OCI-LY3 (cell line): ENCODE data around the gene CHST10.

Source experiments
- H2AFZ ChIP-seq: fragments of 200-600, 300-600 bp; shearing (Covaris generic); 2 replicates; pipeline ENCODE4 v1.6.0; 2014; ENCODE audit warnings: antibody characterized with exemption, low read depth, low read length
- H3K27ac ChIP-seq: fragments of 200-600, 300-600 bp; sonication (generic); 2 replicates; pipeline ENCODE4 v1.5.1; 2014; ENCODE audit warnings: mild to moderate bottlenecking, low read length, moderate library complexity, mixed read lengths
- H3K27me3 ChIP-seq: fragments of 200-600, 300-600 bp; sonication (generic); 2 replicates; pipeline ENCODE4 v1.6.1; 2014; ENCODE audit warnings: low read depth, low read length, mixed read lengths
- H3K36me3 ChIP-seq: fragments of 200-600, 300-600 bp; sonication (generic); replicated peaks from 2 replicates; pipeline ENCODE3; 2014; ENCODE audit warnings: low read depth, low read length, mixed read lengths
- H3K4me1 ChIP-seq: fragments of 300-600, 200-600 bp; sonication (generic); 2 replicates; pipeline ENCODE4 v1.6.1; 2014; ENCODE audit warnings: low read length, mixed read lengths
- H3K4me2 ChIP-seq: fragments of 200-600, 300-600 bp; sonication (generic); 2 replicates; pipeline ENCODE4 v1.6.1; 2014; ENCODE audit warnings: low read length, mixed read lengths
- H3K4me3 ChIP-seq: fragments of 300-600, 200-600 bp; sonication (generic); 2 replicates; pipeline ENCODE4 v1.5.1; 2014; ENCODE audit warnings: antibody characterized with exemption, mild to moderate bottlenecking, low read length, moderate library complexity
- H3K79me2 ChIP-seq: fragments of 300-600, 200-600 bp; shearing (Covaris generic); 2 replicates; pipeline ENCODE4 v1.6.1; 2014; ENCODE audit warnings: mild to moderate bottlenecking, low read length, mixed read lengths
- H3K9ac ChIP-seq: fragments of 300-600, 200-600 bp; shearing (Covaris generic); 2 replicates; pipeline ENCODE4 v1.6.0; 2014; ENCODE audit warnings: mild to moderate bottlenecking, low read length, moderate library complexity
- H3K9me3 ChIP-seq: fragments of 200-600, 300-600 bp; shearing (Covaris generic); 2 replicates; pipeline ENCODE4 v1.6.1; 2014; ENCODE audit warnings: low read length, mixed read lengths; ENCODE audit not compliant: insufficient read depth
- H4K20me1 ChIP-seq: fragments of 200-600, 300-600 bp; sonication (generic); 2 replicates; pipeline ENCODE4 v1.6.1; 2016; ENCODE audit warnings: low read length, mixed read lengths; ENCODE audit not compliant: insufficient read depth
- CTCF ChIP-seq: fragments of 200-600, 300-600 bp; sonication (generic); IDR thresholded peaks from 2 replicates; pipeline ENCODE4 v1.5.1; 2014; ENCODE audit warnings: antibody characterized with exemption, low read length, low read depth
- EZH2phosphoT487 ChIP-seq: fragments of 200-600 bp; shearing (Covaris generic); IDR thresholded peaks from 2 replicates; pipeline ENCODE4 v1.6.1; 2018; ENCODE audit warnings: antibody characterized with exemption, mixed run types, low read depth

CHST10 gene

GRCh38 chr2:100422320-100423055 is 5.0 kb upstream of the CHST10 start:
- Histone ChIP-seq H3K27me3 (no peaks in the 10 kb centered on the region), H3K79me2 (no peaks in the 10 kb centered on the region), H4K20me1 (no peaks in the 10 kb centered on the region), H2AFZ (peak overlapping the region; percentile 78; the same call in 1 of the 2 replicates), H3K9ac (no peak overlapping the region), H3K27ac (no peak overlapping the region), H3K4me1 (peaks cover 15% of the 10 kb centered on the region), H3K36me3 (no peaks in the 10 kb centered on the region), H3K4me3 (no peak overlapping the region), H3K9me3 (no peaks in the 10 kb centered on the region), H3K4me2 (peak overlapping the region; percentile 39)
- TF ChIP-seq EZH2phosphoT487 (no peak), CTCF (0 out of 2 replicates have a peak, but pooled peaks have one; percentile 10)

GRCh38 chr2:100419915-100420314 is 2.4 kb upstream of the CHST10 start:
- Histone ChIP-seq H3K4me3 (no peak overlapping the region), H3K4me2 (no peak overlapping the region), H3K36me3 (no peaks in the 10 kb centered on the region), H3K27ac (no peak overlapping the region), H4K20me1 (no peaks in the 10 kb centered on the region), H3K9me3 (no peaks in the 10 kb centered on the region), H3K79me2 (peaks cover 22% of the 10 kb centered on the region), H3K4me1 (peaks cover 24% of the 10 kb centered on the region), H2AFZ (no peak overlapping the region), H3K9ac (no peak overlapping the region), H3K27me3 (no peaks in the 10 kb centered on the region)
- TF ChIP-seq EZH2phosphoT487 (no peak), CTCF (no peak)

GRCh38 chr2:100418406-100418962 is 1.0 kb upstream of the CHST10 start:
- Histone ChIP-seq H2AFZ (no peak overlapping the region), H3K36me3 (peaks cover 12% of the 10 kb centered on the region), H3K4me2 (no peak overlapping the region), H3K27me3 (no peaks in the 10 kb centered on the region), H4K20me1 (no peaks in the 10 kb centered on the region), H3K79me2 (peaks cover 25% of the 10 kb centered on the region), H3K4me1 (peaks cover 24% of the 10 kb centered on the region), H3K9ac (no peak overlapping the region), H3K4me3 (no peak overlapping the region), H3K9me3 (no peaks in the 10 kb centered on the region), H3K27ac (no peak overlapping the region)
- TF ChIP-seq CTCF (no peak), EZH2phosphoT487 (no peak)

- H3K27ac ChIP-seq = peak overlapping the region; percentile 28
- peaks cover 21% of the 10 kb centered on the region for H3K4me1 ChIP-seq
- H3K27me3 ChIP-seq = no peaks in the 10 kb centered on the region
- H3K4me2 ChIP-seq = peak overlapping the region; percentile 74
- H3K79me2 ChIP-seq = peaks cover 25% of the 10 kb centered on the region
- peaks cover 18% of the 10 kb centered on the region for H3K36me3 ChIP-seq
- no peak for TF ChIP-seq CTCF
- no peak for TF ChIP-seq EZH2phosphoT487
- H3K4me3 ChIP-seq = peak overlapping the region; percentile 86
- H2AFZ ChIP-seq = peak overlapping the region; percentile 97
- no peaks in the 10 kb centered on the region for H3K9me3 ChIP-seq
- H3K9ac ChIP-seq = peak overlapping the region; percentile 82
- no peaks in the 10 kb centered on the region for H4K20me1 ChIP-seq
Measured at GRCh38 chr2:100417711-100418124, 250 bp upstream of the CHST10 start.
